GM23248 (cell line): Measurements from ENCODE around the gene AAGAB.

Source experiments
- EZH2 ChIP-seq: fragments of 200-600 bp; sonication (generic); IDR thresholded peaks from 2 replicates; pipeline ENCODE4 v1.6.1; 2018; ENCODE audit warnings: antibody characterized with exemption, mild to moderate bottlenecking; ENCODE audit not compliant: insufficient read depth, poor library complexity, severe bottlenecking
- EZH2phosphoT487 ChIP-seq: fragments of 200-600 bp; sonication (generic); IDR thresholded peaks from 2 replicates; pipeline ENCODE4 v1.6.1; 2018; ENCODE audit warnings: antibody characterized with exemption, moderate library complexity, mild to moderate bottlenecking, low read depth; ENCODE audit not compliant: insufficient read depth

GRCh38 chr15:67174864-67175573 is 79.4 kb downstream of the AAGAB start:
- TF ChIP-seq EZH2phosphoT487 (no peak), EZH2 (no peak)
